GM12878 (cell line): ENCODE measurements around the gene NUMA1. TPM values are rescaled to one million over a fixed set of nuclear protein-coding genes. Genes with fewer than 3 reads are reported as not detected.

Source experiments
- BMI1 ChIP-seq: fragments of 450-650 bp; IDR thresholded peaks from 2 replicates; pipeline ENCODE4 v1.6.1; 2016; ENCODE audit warnings: mild to moderate bottlenecking, moderate library complexity, borderline replicate concordance
- CBX3 ChIP-seq: fragments of 200-600 bp; sonication (generic); IDR thresholded peaks from 2 replicates; pipeline ENCODE4 v1.6.1; 2016; ENCODE audit warnings: low read depth, borderline replicate concordance
- CEBPZ ChIP-seq: fragments of 150-350 bp; IDR thresholded peaks from 2 replicates; pipeline ENCODE4 v1.6.1; 2016; ENCODE audit warnings: low read depth, low read length
- LARP7 ChIP-seq: fragments of 450-650 bp; IDR thresholded peaks from 2 replicates; pipeline ENCODE4 v1.6.1; 2017; ENCODE audit warnings: mild to moderate bottlenecking
- MEF2B ChIP-seq: fragments of 450-650 bp; IDR thresholded peaks from 2 replicates; pipeline ENCODE4 v1.6.1; 2018; ENCODE audit warnings: mild to moderate bottlenecking, moderate library complexity; ENCODE audit not compliant: partially characterized antibody, poor library complexity, severe bottlenecking
- RAD51 ChIP-seq: fragments of 450-650 bp; IDR thresholded peaks from 2 replicates; pipeline ENCODE4 v1.6.1; 2016; ENCODE audit warnings: moderate library complexity, mild to moderate bottlenecking, inconsistent platforms
- SMARCA5 ChIP-seq: fragments of 450-650 bp; IDR thresholded peaks from 2 replicates; pipeline ENCODE4 v1.6.1; 2017; ENCODE audit warnings: mild to moderate bottlenecking
- STAT1 ChIP-seq: fragments of 450-650 bp; conservative IDR thresholded peaks from 2 replicates; pipeline ENCODE4 v1.6.1; 2014; ENCODE audit warnings: antibody characterized with exemption, mild to moderate bottlenecking
- ZBTB33 ChIP-seq: fragments of 450-650 bp; IDR thresholded peaks from 2 replicates; pipeline ENCODE4 v1.6.1; 2017; ENCODE audit warnings: mild to moderate bottlenecking
- polyA plus RNA-seq, 11 experiments: library from polyadenylated mRNA; depleted of rRNA in 4 of 11; unstranded in 6 of 11; stranded (reverse) in 5 of 11; fragments of >200 nt; fragmentation: Nextera tagmentation in 4 of 11; fragmentation: Illumina TruSeq in 1 of 11; extraction: Ambion mirVana in 4 of 11; extraction: Trizol in 1 of 11; gene quantifications; 1 replicate in 1 of 11; 2 replicates in 10 of 11; pipeline versions ENCODE4 v1.2.1 to v1.2.3, GENCODE V29; 2011 to 2016; ENCODE audit warnings: inconsistent platforms in 2 of 11, missing spikeins in 2 of 11, low read depth in 1 of 11
- total RNA-seq, 4 experiments: library from RNA; depleted of rRNA in 3 of 4; stranded (reverse); fragments of >200 nt in 3 of 4; fragmentation: Illumina TruSeq in 1 of 4; extraction: Trizol in 1 of 4; gene quantifications; 2 replicates each; pipeline versions ENCODE4 v1.2.1 to v1.2.3, GENCODE V29; 2013 to 2021
- TF ChIP-seq, protein P1 (sequence below): IDR thresholded peaks from 2 replicates; pipeline ENCODE4 v1.6.1; 2011; ENCODE audit warnings: low read depth, low read length, improper control_type of control experiment, borderline replicate concordance
- TF ChIP-seq, protein P2 (sequence below): fragments of 450-650 bp; IDR thresholded peaks from 2 replicates; pipeline ENCODE4 v1.6.1; 2017; ENCODE audit warnings: mild to moderate bottlenecking, moderate library complexity
- TF ChIP-seq, protein P3 (sequence below): fragments of 450-650 bp; IDR thresholded peaks from 2 replicates; pipeline ENCODE4 v1.6.1; 2014; ENCODE audit warnings: mild to moderate bottlenecking
- TF ChIP-seq, protein P4 (sequence below): IDR thresholded peaks from 2 replicates; pipeline ENCODE4 v1.6.1; 2011; ENCODE audit warnings: borderline replicate concordance, low read depth, mild to moderate bottlenecking, moderate library complexity, low read length; ENCODE audit not compliant: insufficient read depth, poor library complexity, severe bottlenecking

NUMA1 gene
- total and polyA plus RNA-seq, 10 of the 15 experiments (the other 5 are each of a cell fraction or from before 2014, with no cell fraction given): 5.5 to 111 (median 61.0) TPM

DNA sequence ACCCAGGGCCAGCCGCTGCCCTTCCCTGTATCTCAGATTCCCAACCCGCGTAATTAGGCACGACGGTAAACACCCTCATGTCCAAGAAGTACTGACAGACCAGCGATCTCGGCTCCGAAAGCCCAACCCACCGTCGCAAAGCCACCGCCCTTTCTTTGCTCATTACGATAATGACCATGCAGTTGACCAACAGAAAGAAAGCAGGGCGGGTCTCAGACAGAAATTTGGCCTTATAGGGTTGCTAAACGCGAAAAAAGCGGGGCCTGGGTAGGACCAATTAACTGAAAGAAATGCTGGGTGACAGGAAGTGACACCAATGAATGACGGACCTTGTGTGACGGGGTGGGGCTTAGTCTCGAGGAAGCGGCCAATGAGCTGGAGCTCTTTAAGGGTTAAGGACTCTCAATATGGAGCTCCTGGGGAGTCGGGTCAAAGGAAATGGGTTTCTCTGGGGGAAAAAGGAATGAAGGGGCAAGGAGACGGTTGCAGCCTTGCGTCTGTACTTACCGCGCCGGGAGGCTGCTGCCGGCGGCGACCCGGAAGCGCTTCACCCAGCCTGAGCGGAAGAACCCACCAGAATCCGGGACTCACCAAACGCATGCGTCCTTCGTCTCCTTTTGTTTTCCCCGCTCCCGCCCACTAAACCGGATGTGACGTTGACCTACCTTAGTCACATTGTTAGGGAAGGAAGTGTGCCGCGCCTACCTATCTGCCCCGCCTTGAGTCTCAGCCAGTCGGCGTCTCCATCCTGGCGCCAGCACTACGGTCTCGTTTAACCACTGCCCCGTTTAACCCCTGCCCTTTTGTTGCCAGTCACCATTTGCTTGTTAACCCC lies 32.0 kb upstream of the NUMA1 start, which contains the start of gene ANAPC15 (continued):
- TF ChIP-seq CBX3 (no peak), BMI1 (no peak), RAD51 (0 out of 2 replicates have a peak, but pooled peaks have one; percentile 53), ZBTB33 (no peak), SMARCA5 (no peak), LARP7 (no peak), CEBPZ (peak; percentile 81), MEF2B (no peak), STAT1 (0 out of 2 replicates have a peak, but pooled peaks have one; percentile 61)
- TF ChIP-seq, protein P1, sequence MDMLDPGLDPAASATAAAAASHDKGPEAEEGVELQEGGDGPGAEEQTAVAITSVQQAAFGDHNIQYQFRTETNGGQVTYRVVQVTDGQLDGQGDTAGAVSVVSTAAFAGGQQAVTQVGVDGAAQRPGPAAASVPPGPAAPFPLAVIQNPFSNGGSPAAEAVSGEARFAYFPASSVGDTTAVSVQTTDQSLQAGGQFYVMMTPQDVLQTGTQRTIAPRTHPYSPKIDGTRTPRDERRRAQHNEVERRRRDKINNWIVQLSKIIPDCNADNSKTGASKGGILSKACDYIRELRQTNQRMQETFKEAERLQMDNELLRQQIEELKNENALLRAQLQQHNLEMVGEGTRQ: no peak; the same call in 1 of the 2 replicates
- TF ChIP-seq, protein P2, sequence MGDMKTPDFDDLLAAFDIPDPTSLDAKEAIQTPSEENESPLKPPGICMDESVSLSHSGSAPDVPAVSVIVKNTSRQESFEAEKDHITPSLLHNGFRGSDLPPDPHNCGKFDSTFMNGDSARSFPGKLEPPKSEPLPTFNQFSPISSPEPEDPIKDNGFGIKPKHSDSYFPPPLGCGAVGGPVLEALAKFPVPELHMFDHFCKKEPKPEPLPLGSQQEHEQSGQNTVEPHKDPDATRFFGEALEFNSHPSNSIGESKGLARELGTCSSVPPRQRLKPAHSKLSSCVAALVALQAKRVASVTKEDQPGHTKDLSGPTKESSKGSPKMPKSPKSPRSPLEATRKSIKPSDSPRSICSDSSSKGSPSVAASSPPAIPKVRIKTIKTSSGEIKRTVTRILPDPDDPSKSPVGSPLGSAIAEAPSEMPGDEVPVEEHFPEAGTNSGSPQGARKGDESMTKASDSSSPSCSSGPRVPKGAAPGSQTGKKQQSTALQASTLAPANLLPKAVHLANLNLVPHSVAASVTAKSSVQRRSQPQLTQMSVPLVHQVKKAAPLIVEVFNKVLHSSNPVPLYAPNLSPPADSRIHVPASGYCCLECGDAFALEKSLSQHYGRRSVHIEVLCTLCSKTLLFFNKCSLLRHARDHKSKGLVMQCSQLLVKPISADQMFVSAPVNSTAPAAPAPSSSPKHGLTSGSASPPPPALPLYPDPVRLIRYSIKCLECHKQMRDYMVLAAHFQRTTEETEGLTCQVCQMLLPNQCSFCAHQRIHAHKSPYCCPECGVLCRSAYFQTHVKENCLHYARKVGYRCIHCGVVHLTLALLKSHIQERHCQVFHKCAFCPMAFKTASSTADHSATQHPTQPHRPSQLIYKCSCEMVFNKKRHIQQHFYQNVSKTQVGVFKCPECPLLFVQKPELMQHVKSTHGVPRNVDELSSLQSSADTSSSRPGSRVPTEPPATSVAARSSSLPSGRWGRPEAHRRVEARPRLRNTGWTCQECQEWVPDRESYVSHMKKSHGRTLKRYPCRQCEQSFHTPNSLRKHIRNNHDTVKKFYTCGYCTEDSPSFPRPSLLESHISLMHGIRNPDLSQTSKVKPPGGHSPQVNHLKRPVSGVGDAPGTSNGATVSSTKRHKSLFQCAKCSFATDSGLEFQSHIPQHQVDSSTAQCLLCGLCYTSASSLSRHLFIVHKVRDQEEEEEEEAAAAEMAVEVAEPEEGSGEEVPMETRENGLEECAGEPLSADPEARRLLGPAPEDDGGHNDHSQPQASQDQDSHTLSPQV: no peak
- TF ChIP-seq, protein P3, sequence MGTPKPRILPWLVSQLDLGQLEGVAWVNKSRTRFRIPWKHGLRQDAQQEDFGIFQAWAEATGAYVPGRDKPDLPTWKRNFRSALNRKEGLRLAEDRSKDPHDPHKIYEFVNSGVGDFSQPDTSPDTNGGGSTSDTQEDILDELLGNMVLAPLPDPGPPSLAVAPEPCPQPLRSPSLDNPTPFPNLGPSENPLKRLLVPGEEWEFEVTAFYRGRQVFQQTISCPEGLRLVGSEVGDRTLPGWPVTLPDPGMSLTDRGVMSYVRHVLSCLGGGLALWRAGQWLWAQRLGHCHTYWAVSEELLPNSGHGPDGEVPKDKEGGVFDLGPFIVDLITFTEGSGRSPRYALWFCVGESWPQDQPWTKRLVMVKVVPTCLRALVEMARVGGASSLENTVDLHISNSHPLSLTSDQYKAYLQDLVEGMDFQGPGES: peak; percentile 67; the same call in 1 of the 2 replicates
- TF ChIP-seq, protein P4, sequence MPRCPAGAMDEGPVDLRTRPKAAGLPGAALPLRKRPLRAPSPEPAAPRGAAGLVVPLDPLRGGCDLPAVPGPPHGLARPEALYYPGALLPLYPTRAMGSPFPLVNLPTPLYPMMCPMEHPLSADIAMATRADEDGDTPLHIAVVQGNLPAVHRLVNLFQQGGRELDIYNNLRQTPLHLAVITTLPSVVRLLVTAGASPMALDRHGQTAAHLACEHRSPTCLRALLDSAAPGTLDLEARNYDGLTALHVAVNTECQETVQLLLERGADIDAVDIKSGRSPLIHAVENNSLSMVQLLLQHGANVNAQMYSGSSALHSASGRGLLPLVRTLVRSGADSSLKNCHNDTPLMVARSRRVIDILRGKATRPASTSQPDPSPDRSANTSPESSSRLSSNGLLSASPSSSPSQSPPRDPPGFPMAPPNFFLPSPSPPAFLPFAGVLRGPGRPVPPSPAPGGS: no peak
